K562 (cell line): Measurements from ENCODE around the gene KRTAP10-11. TPM values are rescaled to one million over a fixed set of nuclear protein-coding genes. Genes with fewer than 3 reads are reported as not detected.
"Not testable (repeated sequence)": the region's sequence is repeated elsewhere in the genome, so short reads cannot be mapped to it uniquely, and the experiment has no call there.

Experiments
- ATAC-seq: fragments of 200-7000 bp; cut with Tn5 transposase; 3 replicates; pipeline ENCODE4 v1.9.1; 2020; ENCODE audit warnings: moderate library complexity
- BruUV-seq: library from RNA; stranded (reverse); fragments of 400-500 nt; replicated peaks from 2 replicates; lab custom pipeline; 2021; lab: Mats Ljungman, UMichigan
- CTCF ChIA-PET: fragments of 300-600 bp; formaldehyde crosslinking; extraction: SDS; loops from one replicate; lab custom pipeline; 2021; ENCODE audit warnings: low intra/inter-chr PET ratio; lab: Yijun Ruan, JAX
- POLR2A ChIA-PET: fragments of 300-600, 350-650 bp; sonication (Branson Sonifier 250); formaldehyde crosslinking; extraction: SDS; loops from one replicate; lab custom pipeline; 2021; ENCODE audit warnings: antibody characterized with exemption, inconsistent platforms; lab: Yijun Ruan, JAX
- DNase-seq, 4 experiments: peaks; one replicate each; pipeline versions ENCODE4 v3.0.0 to v3.0.0-alpha.2; 2011 to 2018; ENCODE audit warnings: low spot score in 3 of 4, mixed read lengths in 3 of 4; ENCODE audit errors: extremely low read depth in 1 of 4
- FAIRE-seq: peaks from 2 replicates; lab custom pipeline; 2011; peaks lifted over from hg19 to GRCh38; lab: Jason Lieb, UNC
- H2AFZ ChIP-seq: 2 replicates; pipeline ENCODE4 v1.6.0; 2011; ENCODE audit warnings: low read depth, low read length, control low read depth, inconsistent platforms
- H3K27ac ChIP-seq: fragments of 200-600 bp; 3 replicates; pipeline ENCODE4 v1.8.0; 2011; ENCODE audit warnings: low read depth, mild to moderate bottlenecking, control low read depth, inconsistent platforms, low read length, moderate library complexity, mixed read lengths; ENCODE audit errors: extremely low read depth
- H3K27me3 ChIP-seq, 2 experiments: fragments of 300-600 bp in 1 of 2; 2 replicates in 1 of 2; 3 replicates in 1 of 2; pipeline versions ENCODE4 v1.6.0 to v1.8.0; 2011; ENCODE audit warnings: inconsistent platforms in 2 of 2, low read length in 2 of 2, mild to moderate bottlenecking in 1 of 2, mixed read lengths in 1 of 2, moderate library complexity in 1 of 2; ENCODE audit not compliant: control insufficient read depth in 2 of 2, insufficient read depth in 2 of 2
- H3K36me3 ChIP-seq: fragments of 300-600 bp; 3 replicates; pipeline ENCODE4 v1.8.0; 2011; ENCODE audit warnings: mild to moderate bottlenecking, low read length, inconsistent platforms; ENCODE audit not compliant: control insufficient read depth, insufficient read depth
- H3K4me1 ChIP-seq, 2 experiments: fragments of 200-600 bp in 1 of 2; replicated peaks in 1 of 2; 2 replicates in 1 of 2; 3 replicates in 1 of 2; pipeline versions ENCODE4 v1.5.1 to v1.8.0; 2011; ENCODE audit warnings: inconsistent platforms in 2 of 2, low read length in 2 of 2, mild to moderate bottlenecking in 1 of 2, mixed read lengths in 1 of 2, moderate library complexity in 1 of 2; ENCODE audit not compliant: control insufficient read depth in 2 of 2, insufficient read depth in 2 of 2
- H3K4me2 ChIP-seq: 2 replicates; pipeline ENCODE4 v1.6.1; 2011; ENCODE audit warnings: low read length, control low read depth, inconsistent platforms, mixed read lengths; ENCODE audit not compliant: insufficient read depth
- H3K4me3 ChIP-seq: fragments of 200-600 bp; sonication (generic), shearing (Covaris generic); 2 replicates; pipeline ENCODE4 v1.5.1; 2016; ENCODE audit warnings: control low read depth, inconsistent platforms
- H3K79me2 ChIP-seq: fragments of 200-600 bp; 3 replicates; pipeline ENCODE4 v1.8.0; 2011; ENCODE audit warnings: low read length, inconsistent platforms; ENCODE audit not compliant: control insufficient read depth, insufficient read depth
- H3K9ac ChIP-seq, 2 experiments: 2 replicates each; pipeline versions ENCODE4 v1.6.0 to v1.6.1; 2011; ENCODE audit warnings: low read depth in 2 of 2, low read length in 2 of 2, control low read depth in 1 of 2, inconsistent platforms in 1 of 2, mild to moderate bottlenecking in 1 of 2, mixed read lengths in 1 of 2; ENCODE audit not compliant: insufficient read depth in 1 of 2
- H3K9me1 ChIP-seq: one replicate; pipeline ENCODE4 v1.6.0; 2011; ENCODE audit warnings: inconsistent platforms, mild to moderate bottlenecking, low read length, moderate library complexity; ENCODE audit not compliant: control insufficient read depth, insufficient read depth
- H3K9me3 ChIP-seq: replicated peaks from 2 replicates; pipeline ENCODE4 v1.5.1; 2011; ENCODE audit warnings: low read depth, low read length, inconsistent platforms; ENCODE audit not compliant: control insufficient read depth, insufficient read depth
- H4K20me1 ChIP-seq: replicated peaks from 2 replicates; pipeline ENCODE4 v1.6.1; 2011; ENCODE audit warnings: low read length, inconsistent platforms, mixed read lengths; ENCODE audit not compliant: control insufficient read depth, insufficient read depth
- MBD1 ChIP-seq: fragments of 250-450 bp; sonication (Bioruptor Pico); IDR thresholded peaks from 2 replicates; pipeline ENCODE4 v1.8.0; 2022; ENCODE audit warnings: inconsistent platforms
- RBM17 ChIP-seq: fragments of 200-400 bp; formaldehyde crosslinking; IDR thresholded peaks from 2 replicates; pipeline ENCODE4 v1.6.1; 2017; ENCODE audit warnings: low read depth, mild to moderate bottlenecking, low read length, borderline replicate concordance
- RBM34 ChIP-seq: fragments of 200-400 bp; formaldehyde crosslinking; IDR thresholded peaks from 2 replicates; pipeline ENCODE4 v1.6.1; 2018; ENCODE audit warnings: low read length, borderline replicate concordance; ENCODE audit not compliant: insufficient read depth
- WHSC1 ChIP-seq: IDR thresholded peaks from one replicate; pipeline ENCODE4 v1.6.1; 2012; ENCODE audit warnings: low read length, control low read depth, inconsistent platforms
- ZNF316 ChIP-seq: fragments of 450-650 bp; IDR thresholded peaks from 2 replicates; pipeline ENCODE4 v1.6.1; 2016
- ZNF518B ChIP-seq: fragments of 250-450 bp; sonication (Bioruptor Pico); IDR thresholded peaks from 2 replicates; pipeline ENCODE4 v1.5.0; 2021; ENCODE audit warnings: mild to moderate bottlenecking, moderate library complexity
- WGBS: fragments of 100-300 bp; shearing (Covaris generic); methylation state at CpG from one replicate; pipeline ENCODE4 v1.1.6; 2016; ENCODE audit warnings: low coverage, mixed read lengths; ENCODE audit not compliant: insufficient coverage; ENCODE audit errors: missing lambda C conversion rate; 5-methylcytosine and 5-hydroxymethylcytosine counted together
- in situ Hi-C: fragments of 300-500 bp; cut with MboI; formaldehyde crosslinking; loops from 4 replicates; pipeline ENCODE4 v1.15.0; 2018; ENCODE audit warnings: inconsistent platforms, mixed read lengths
- intact Hi-C: fragments of 100-400 bp; cut with micrococcal nuclease; formaldehyde crosslinking; loops from 2 replicates; pipeline ENCODE4 v1.14.2; 2022
- polyA plus RNA-seq, 8 experiments: library from polyadenylated mRNA; depleted of rRNA in 4 of 8; stranded (reverse) in 5 of 8; unstranded in 3 of 8; fragments of >200 nt; fragmentation: Nextera tagmentation in 2 of 8; fragmentation: Illumina TruSeq in 1 of 8; extraction: Ambion mirVana in 2 of 8; extraction: Trizol in 1 of 8; gene quantifications; 2 replicates each; pipeline versions ENCODE4 v1.2.1 to v1.2.3, GENCODE V29; 2011 to 2014; ENCODE audit warnings: inconsistent platforms in 1 of 8, missing spikeins in 1 of 8
- total RNA-seq, 7 experiments: library from RNA; depleted of rRNA in 6 of 7; stranded (reverse); fragments of >200 nt in 6 of 7; fragmentation: Illumina TruSeq in 2 of 7; extraction: Trizol in 2 of 7; gene quantifications; 2 replicates each; pipeline versions ENCODE4 v1.2.1 to v1.2.3, GENCODE V29; 2011 to 2021; ENCODE audit warnings: low replicate concordance in 1 of 7

KRTAP10-11 gene
- total and polyA plus RNA-seq, 9 of the 15 experiments (the other 6 are each of a cell fraction or from before 2014, with no cell fraction given): not detected

DNA sequence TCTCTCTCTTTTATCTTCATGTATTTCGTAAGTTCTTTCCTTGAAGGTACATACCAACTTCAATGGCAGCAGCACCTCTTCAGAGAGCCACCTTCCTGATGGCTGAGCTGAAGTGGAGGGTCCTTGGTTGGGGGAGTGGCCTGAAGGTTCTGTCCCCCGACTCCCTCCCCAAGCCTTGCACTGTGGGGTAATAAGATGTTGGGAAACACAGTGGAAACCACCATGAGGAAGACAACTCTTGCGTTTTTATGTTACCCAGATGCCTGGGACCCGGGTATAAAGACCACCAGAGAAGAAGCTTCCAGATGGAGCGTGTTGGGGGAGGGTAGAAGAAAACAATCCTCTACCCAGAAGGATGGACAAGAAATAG, 12.3 kb downstream of the KRTAP10-11 start (continued):
- no peak for TF ChIP-seq MBD1 (CRISPR knock-in tag)

- Histone ChIP-seq H3K4me1 (peaks cover 0 to 7% of the 10 kb centered on the region in 2 experiments; a peak in 1 of 5 replicates), H3K4me2 (no peak overlapping the region), H3K27ac (no peak overlapping the region), H3K9me3 (no peaks in the 10 kb centered on the region), H2AFZ (no peak overlapping the region), H3K4me3 (no peak overlapping the region), H3K27me3 (peaks cover 0 to 14% of the 10 kb centered on the region in 2 experiments; a peak in 3 of 5 replicates), H4K20me1 (no peaks in the 10 kb centered on the region), H3K36me3 (no peaks in the 10 kb centered on the region), H3K9ac (no peak overlapping the region), H3K9me1 (no peaks in the 10 kb centered on the region), H3K79me2 (no peaks in the 10 kb centered on the region)
- intact Hi-C loops (no loop called here), in situ Hi-C loops (no loop called here)
- BruUV-seq: no TSS peak
- POLR2A ChIA-PET: no interaction called here
- CTCF ChIA-PET: no interaction called here
- ATAC-seq: no peak
- FAIRE-seq: no peak
- no peak for TF ChIP-seq WHSC1
- no peak for TF ChIP-seq RBM17
- no peak for TF ChIP-seq ZNF316
- TF ChIP-seq ZNF518B: no peak
- TF ChIP-seq RBM34: no peak
- 0% methylated on average over 11 of the region's 11 CpGs for WGBS
- DNase-seq: no peak
Observed at GRCh38 chr21:44658913-44659595, 12.8 kb downstream of the KRTAP10-11 start.

GRCh38 chr21:44661567-44661966, 15.4 kb downstream of the KRTAP10-11 start:
- ATAC-seq, H3K4me3 ChIP-seq, H3K79me2 ChIP-seq, H3K27me3 ChIP-seq, H3K9ac ChIP-seq, H3K4me2 ChIP-seq, intact Hi-C loops, CTCF ChIA-PET, H3K36me3 ChIP-seq, H4K20me1 ChIP-seq, H3K9me1 ChIP-seq, FAIRE-seq, H2AFZ ChIP-seq, H3K9me3 ChIP-seq, DNase-seq, in situ Hi-C loops, POLR2A ChIA-PET, H3K4me1 ChIP-seq, BruUV-seq, H3K27ac ChIP-seq: not testable (repeated sequence)
- 2% methylated on average over 7 of the region's 7 CpGs for WGBS
